GM23248 (cell line): ENCODE results near the gene SLC4A2. TPM values are rescaled to one million over a fixed set of nuclear protein-coding genes. Genes with fewer than 3 reads are reported as not detected.

Source experiments
- DNase-seq: peaks from one replicate; pipeline ENCODE4 v3.0.0-alpha.2; 2015
- H2AFZ ChIP-seq: fragments of 200-600 bp; sonication (generic); 2 replicates; pipeline ENCODE4 v1.6.1; 2016; ENCODE audit warnings: antibody characterized with exemption
- H3F3A ChIP-seq: fragments of 200-600 bp; sonication (generic); 2 replicates; pipeline ENCODE4 v1.6.1; 2016; ENCODE audit warnings: mild to moderate bottlenecking, antibody characterized with exemption, mixed run types; ENCODE audit not compliant: insufficient read depth
- H3K27ac ChIP-seq: fragments of 200-600 bp; sonication (generic); 2 replicates; pipeline ENCODE4 v1.5.1; 2016; ENCODE audit warnings: mild to moderate bottlenecking
- H3K27me3 ChIP-seq: fragments of 200-600 bp; sonication (generic); replicated peaks from 2 replicates; pipeline ENCODE4 v1.6.1; 2016; ENCODE audit warnings: mild to moderate bottlenecking; ENCODE audit not compliant: insufficient read depth
- H3K36me3 ChIP-seq: fragments of 200-600 bp; sonication (generic); 2 replicates; pipeline ENCODE4 v1.6.1; 2016; ENCODE audit warnings: low read depth, mild to moderate bottlenecking
- H3K4me1 ChIP-seq: fragments of 200-600 bp; sonication (generic); 2 replicates; pipeline ENCODE4 v1.6.1; 2016; ENCODE audit warnings: mild to moderate bottlenecking; ENCODE audit not compliant: insufficient read depth
- H3K4me2 ChIP-seq: fragments of 200-600 bp; sonication (generic); one replicate; pipeline ENCODE4 v1.6.1; 2016; ENCODE audit warnings: mild to moderate bottlenecking; ENCODE audit not compliant: unreplicated experiment
- H3K4me3 ChIP-seq: fragments of 200-600 bp; sonication (generic); 2 replicates; pipeline ENCODE4 v1.5.1; 2016; ENCODE audit warnings: mild to moderate bottlenecking
- H3K79me2 ChIP-seq: fragments of 200-600 bp; sonication (generic); 2 replicates; pipeline ENCODE4 v1.6.1; 2016; ENCODE audit warnings: mild to moderate bottlenecking; ENCODE audit not compliant: insufficient read depth
- H3K9ac ChIP-seq: fragments of 200-600 bp; sonication (generic); 2 replicates; pipeline ENCODE4 v1.6.1; 2016; ENCODE audit warnings: mild to moderate bottlenecking
- H3K9me2 ChIP-seq: fragments of 200-600 bp; sonication (generic); 2 replicates; pipeline ENCODE4 v1.6.1; 2016; ENCODE audit warnings: mixed run types, mild to moderate bottlenecking, moderate library complexity; ENCODE audit not compliant: insufficient read depth
- H3K9me3 ChIP-seq: fragments of 200-600 bp; sonication (generic); one replicate; pipeline ENCODE4 v1.6.1; 2017; ENCODE audit warnings: low read depth
- H4K20me1 ChIP-seq: fragments of 200-600 bp; sonication (generic); 2 replicates; pipeline ENCODE4 v1.6.0; 2016; ENCODE audit not compliant: insufficient read depth
- EZH2 ChIP-seq: fragments of 200-600 bp; sonication (generic); IDR thresholded peaks from 2 replicates; pipeline ENCODE4 v1.6.1; 2018; ENCODE audit warnings: antibody characterized with exemption, mild to moderate bottlenecking; ENCODE audit not compliant: insufficient read depth, poor library complexity, severe bottlenecking
- EZH2phosphoT487 ChIP-seq: fragments of 200-600 bp; sonication (generic); IDR thresholded peaks from 2 replicates; pipeline ENCODE4 v1.6.1; 2018; ENCODE audit warnings: antibody characterized with exemption, moderate library complexity, mild to moderate bottlenecking, low read depth; ENCODE audit not compliant: insufficient read depth
- WGBS, 2 experiments: methylation state at CpG; one replicate each; pipeline ENCODE4 v1.1.6; 2015 to 2017; ENCODE audit warnings: low lambda C conversion rate in 2 of 2, low coverage in 1 of 2; ENCODE audit errors: missing lambda C conversion rate in 2 of 2; 5-methylcytosine and 5-hydroxymethylcytosine counted together
- in situ Hi-C: fragments of 300-500 bp; cut with MboI; formaldehyde crosslinking; loops from 2 replicates; pipeline ENCODE4 v1.15.0; 2020
- polyA plus RNA-seq: library from polyadenylated mRNA; unstranded; fragments of >200 nt; fragmentation: Nextera tagmentation; extraction: Ambion mirVana; gene quantifications from 2 replicates; pipeline ENCODE4 v1.2.1, GENCODE V29; 2016
- total RNA-seq: library from RNA; depleted of rRNA; stranded (reverse); fragments of >200 nt; shearing (Covaris generic); gene quantifications from 2 replicates; pipeline ENCODE4 v1.2.3, GENCODE V29; 2014

The SLC4A2 gene
- total and polyA plus RNA-seq, 2 experiments from 2014 or later: 59.4 to 94.6 TPM

- no peak for DNase-seq
- WGBS, 2 experiments: 99 to 100% methylated on average over 3 of the region's 3 CpGs
- no peak overlapping the region for H3K27ac ChIP-seq
- peaks cover 9% of the 10 kb centered on the region; the same call in 1 of the 2 replicates for H4K20me1 ChIP-seq
- peaks cover 7% of the 10 kb centered on the region; the same call in 1 of the 2 replicates for H3F3A ChIP-seq
- peaks cover 99% of the 10 kb centered on the region for H3K79me2 ChIP-seq
- no peak for TF ChIP-seq EZH2
- TF ChIP-seq EZH2phosphoT487: no peak
- no peak overlapping the region for H2AFZ ChIP-seq
- H3K4me1 ChIP-seq: peaks cover 5% of the 10 kb centered on the region; the same call in 1 of the 2 replicates
- H3K9me3 ChIP-seq: no peaks in the 10 kb centered on the region
- no peaks in the 10 kb centered on the region for H3K36me3 ChIP-seq
- H3K9me2 ChIP-seq: no peaks in the 10 kb centered on the region
- in situ Hi-C loops: no loop called here
- no peak overlapping the region for H3K9ac ChIP-seq
- H3K27me3 ChIP-seq: no peaks in the 10 kb centered on the region
- H3K4me3 ChIP-seq: no peak overlapping the region
- no peak overlapping the region for H3K4me2 ChIP-seq
Observed at GRCh38 chr7:151102991-151103390, 43.6 kb downstream of the SLC4A2 start.

- H3K9ac ChIP-seq: no peak overlapping the region
- H3K9me3 ChIP-seq: no peaks in the 10 kb centered on the region
- in situ Hi-C loops: no loop called here
- TF ChIP-seq EZH2phosphoT487: no peak
- TF ChIP-seq EZH2: no peak
- no peak for DNase-seq
- 94 to 95% methylated on average over 12 of the region's 12 CpGs for WGBS, 2 experiments
- H3K4me1 ChIP-seq: peaks cover 5% of the 10 kb centered on the region; the same call in 1 of the 2 replicates
- no peak overlapping the region for H3K4me2 ChIP-seq
- H3K9me2 ChIP-seq: no peaks in the 10 kb centered on the region
- no peaks in the 10 kb centered on the region for H3K27me3 ChIP-seq
- H4K20me1 ChIP-seq: peaks cover 6% of the 10 kb centered on the region; the same call in 1 of the 2 replicates
- H3F3A ChIP-seq: peaks cover 7% of the 10 kb centered on the region; the same call in 1 of the 2 replicates
- no peak overlapping the region for H2AFZ ChIP-seq
- H3K79me2 ChIP-seq: peaks cover 99% of the 10 kb centered on the region
- H3K4me3 ChIP-seq: no peak overlapping the region
- no peak overlapping the region for H3K27ac ChIP-seq
- H3K36me3 ChIP-seq: no peaks in the 10 kb centered on the region
Observed at GRCh38 chr7:151103973-151104372, 44.6 kb downstream of the SLC4A2 start.

- H3K9me3 ChIP-seq: no peaks in the 10 kb centered on the region
- TF ChIP-seq EZH2phosphoT487 (no peak), EZH2 (no peak)
- peak; percentile 35 for DNase-seq
- no peaks in the 10 kb centered on the region for H3K9me2 ChIP-seq
- 82 to 85% methylated on average over 23 of the region's 23 CpGs for WGBS, 2 experiments
- peaks cover 2% of the 10 kb centered on the region; the same call in 1 of the 2 replicates for H4K20me1 ChIP-seq
- no peak overlapping the region for H3K27ac ChIP-seq
- in situ Hi-C loops: no loop called here
- H3K36me3 ChIP-seq: no peaks in the 10 kb centered on the region
- H3K9ac ChIP-seq: no peak overlapping the region
- H3K4me3 ChIP-seq: no peak overlapping the region
- H3K79me2 ChIP-seq: peaks cover 99% of the 10 kb centered on the region
- peaks cover 7% of the 10 kb centered on the region; the same call in 1 of the 2 replicates for H3K4me1 ChIP-seq
- H3K4me2 ChIP-seq: no peak overlapping the region
- H3F3A ChIP-seq: peaks cover 7% of the 10 kb centered on the region; the same call in 1 of the 2 replicates
- no peak overlapping the region for H2AFZ ChIP-seq
- H3K27me3 ChIP-seq: no peaks in the 10 kb centered on the region
Observed at GRCh38 chr7:151104411-151105235, 45.2 kb downstream of the SLC4A2 start.

- peaks cover 99% of the 10 kb centered on the region for H3K79me2 ChIP-seq
- TF ChIP-seq EZH2phosphoT487 (no peak), EZH2 (no peak)
- peaks cover 12% of the 10 kb centered on the region; the same call in 1 of the 2 replicates for H3F3A ChIP-seq
- in situ Hi-C loops: no loop called here
- H3K27me3 ChIP-seq: no peaks in the 10 kb centered on the region
- DNase-seq: no peak
- no peaks in the 10 kb centered on the region; the same call in 1 of the 2 replicates for H4K20me1 ChIP-seq
- H3K27ac ChIP-seq: no peak overlapping the region
- H3K9ac ChIP-seq: no peak overlapping the region
- H3K9me3 ChIP-seq: no peaks in the 10 kb centered on the region
- H3K9me2 ChIP-seq: no peaks in the 10 kb centered on the region
- no peaks in the 10 kb centered on the region for H3K36me3 ChIP-seq
- no peak overlapping the region for H2AFZ ChIP-seq
- peaks cover 7% of the 10 kb centered on the region; the same call in 1 of the 2 replicates for H3K4me1 ChIP-seq
- 95 to 96% methylated on average over 9 to 10 of the region's 10 CpGs for WGBS, 2 experiments
- H3K4me3 ChIP-seq: no peak overlapping the region
- no peak overlapping the region for H3K4me2 ChIP-seq
Observed at GRCh38 chr7:151107882-151108281, 48.5 kb downstream of the SLC4A2 start.
